Naive thymus-derived CD4-positive, alpha-beta T cell (primary cell): ENCODE data around the gene LANCL2. TPM values are rescaled to one million over a fixed set of nuclear protein-coding genes. Genes with fewer than 3 reads are reported as not detected.

ENCODE experiments used
- ATAC-seq: fragments of 150-1000 bp; cut with Tn5 transposase; 2 replicates; pipeline ENCODE4 v1.10.0; 2021; ENCODE audit warnings: mild to moderate bottlenecking, moderate library complexity
- CTCF ChIA-PET: fragments of 350-600 bp; sonication (Branson Sonifier 250); formaldehyde crosslinking; loops from one replicate; lab custom pipeline; 2021; ENCODE audit warnings: antibody characterized with exemption; lab: Charles Lee
- POLR2A ChIA-PET: fragments of 350-600 bp; sonication (Branson Sonifier 250); formaldehyde crosslinking; loops from one replicate; lab custom pipeline; 2021; ENCODE audit warnings: antibody characterized with exemption, inconsistent platforms; lab: Charles Lee
- DNase-seq, 9 donors: peaks; one replicate each; pipeline versions ENCODE4 v3.0.0 to v3.0.0-alpha.2; 2020 to 2022; ENCODE audit warnings: mixed read lengths in 1 of 9
- H3K27ac ChIP-seq: one replicate; pipeline ENCODE4 v1.7.0; 2013; ENCODE audit warnings: mild to moderate bottlenecking, low read depth, low read length, moderate library complexity
- H3K27me3 ChIP-seq, 2 donors: one replicate each; pipeline ENCODE4 v1.7.0; 2013; ENCODE audit warnings: low read length in 2 of 2, mild to moderate bottlenecking in 2 of 2, moderate library complexity in 2 of 2; ENCODE audit not compliant: control insufficient read depth in 2 of 2, insufficient read depth in 2 of 2
- H3K36me3 ChIP-seq, 3 experiments: 1 replicate in 2 of 3; 2 replicates in 1 of 3; pipeline ENCODE4 v1.7.0; 2013; ENCODE audit warnings: low read length in 3 of 3, mild to moderate bottlenecking in 3 of 3, moderate library complexity in 1 of 3; ENCODE audit not compliant: insufficient read depth in 3 of 3, control insufficient read depth in 2 of 3
- H3K4me1 ChIP-seq, 2 donors: one replicate each; pipeline ENCODE4 v1.7.0; 2013; ENCODE audit warnings: low read length in 2 of 2, mild to moderate bottlenecking in 2 of 2, moderate library complexity in 1 of 2; ENCODE audit not compliant: control insufficient read depth in 2 of 2, insufficient read depth in 2 of 2
- H3K4me3 ChIP-seq: 2 replicates; pipeline ENCODE4 v1.7.0; 2013; ENCODE audit warnings: mild to moderate bottlenecking, low read length
- H3K9me3 ChIP-seq, 3 experiments: 1 replicate in 2 of 3; 2 replicates in 1 of 3; pipeline ENCODE4 v1.7.0; 2013; ENCODE audit warnings: low read length in 3 of 3; ENCODE audit not compliant: control insufficient read depth in 2 of 3
- H3K27ac Mint-ChIP-seq, 9 donors: one replicate each; pipeline ENCODE4 v1.8.0; 2020 to 2022; ENCODE audit warnings: mixed read lengths in 9 of 9, mild to moderate bottlenecking in 8 of 9, moderate library complexity in 5 of 9, inconsistent platforms in 2 of 9
- H3K27me3 Mint-ChIP-seq, 5 donors: one replicate each; pipeline ENCODE4 v1.8.0; 2021 to 2022; ENCODE audit warnings: mixed read lengths in 5 of 5, mild to moderate bottlenecking in 1 of 5
- H3K36me3 Mint-ChIP-seq, 5 donors: one replicate each; pipeline ENCODE4 v1.8.0; 2020 to 2022; ENCODE audit warnings: mixed read lengths in 5 of 5, mild to moderate bottlenecking in 3 of 5, inconsistent platforms in 1 of 5
- H3K4me1 Mint-ChIP-seq, 7 donors: one replicate each; pipeline ENCODE4 v1.8.0; 2020 to 2022; ENCODE audit warnings: mixed read lengths in 7 of 7, mild to moderate bottlenecking in 3 of 7, inconsistent platforms in 1 of 7
- H3K4me3 Mint-ChIP-seq, 10 donors: one replicate each; pipeline ENCODE4 v1.8.0; 2020 to 2022; ENCODE audit warnings: mild to moderate bottlenecking in 10 of 10, mixed read lengths in 10 of 10, moderate library complexity in 6 of 10, inconsistent platforms in 2 of 10
- H3K9me3 Mint-ChIP-seq, 11 donors: one replicate each; pipeline ENCODE4 v1.8.0; 2020 to 2022; ENCODE audit warnings: mixed read lengths in 11 of 11, mild to moderate bottlenecking in 4 of 11, inconsistent platforms in 1 of 11, moderate library complexity in 1 of 11
- intact Hi-C, 2 donors: fragments of 100-400 bp; cut with micrococcal nuclease; formaldehyde crosslinking; loops; one replicate each; pipeline ENCODE4 v1.15.1; 2023
- polyA plus RNA-seq, 2 donors: library from polyadenylated mRNA; unstranded; fragments of 300-500 nt; fragmentation: Illumina TruSeq; gene quantifications; one replicate each; pipeline ENCODE4 v1.2.3, GENCODE V29; 2021
- total RNA-seq, 6 experiments: library from RNA in 5 of 6; stranded (reverse) in 5 of 6; gene quantifications; 1 replicate in 5 of 6; 2 replicates in 1 of 6; pipeline ENCODE4 v1.2.3 and lab custom pipeline; 2021 to 2026

The LANCL2 gene
- total and polyA plus RNA-seq, 7 experiments from 2014 or later = 4.8 to 10.5 (median 8.2) TPM

DNA sequence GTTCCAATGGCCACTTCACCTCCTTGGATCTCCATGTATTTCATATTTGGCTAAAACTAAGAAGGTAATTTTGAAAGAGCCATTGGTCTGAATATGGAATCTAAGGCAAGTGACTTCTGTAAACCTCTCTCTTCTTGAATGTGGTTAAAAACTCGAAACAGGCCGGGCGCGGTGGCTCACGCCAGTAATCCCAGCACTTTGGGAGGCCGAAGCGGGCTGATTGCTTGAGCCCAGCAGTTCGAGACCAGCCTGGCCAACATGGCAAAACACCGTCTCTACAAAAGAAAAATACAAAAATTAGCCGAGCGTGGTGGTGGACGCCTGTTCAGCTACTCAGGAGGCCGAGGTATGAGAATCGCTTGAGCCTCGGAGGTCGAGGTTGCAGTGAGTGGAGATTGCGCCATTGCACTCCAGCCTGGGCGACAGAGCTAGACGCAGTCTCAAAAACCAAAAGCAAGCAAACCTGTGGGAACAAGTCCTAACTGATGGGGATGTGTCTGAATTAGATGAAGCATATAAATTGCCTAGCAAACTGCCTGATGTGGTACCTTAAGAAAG is 2.2 kb downstream of the LANCL2 start:
- peaks cover 0 to 4% (median 0%) of the 10 kb centered on the region in 5 donors for H3K36me3 Mint-ChIP-seq
- Histone ChIP-seq H3K36me3 (peaks cover 0 to 11% (median 0%) of the 10 kb centered on the region in 3 experiments), H3K9me3 (no peaks in the 10 kb centered on the region), H3K27ac (peak overlapping the region; percentile 98), H3K27me3 (no peaks in the 10 kb centered on the region), H3K4me1 (peaks cover 6 to 10% of the 10 kb centered on the region in 2 donors), H3K4me3 (peak overlapping the region; percentile 95)
- H3K9me3 Mint-ChIP-seq = peaks cover 0 to 5% (median 0%) of the 10 kb centered on the region in 11 donors
- peaks cover 0 to 2% (median 0%) of the 10 kb centered on the region in 5 donors for H3K27me3 Mint-ChIP-seq
- peaks cover 10 to 30% (median 21%) of the 10 kb centered on the region in 7 donors for H3K4me1 Mint-ChIP-seq
- ChIA-PET CTCF (no interaction called here), POLR2A (interaction anchor here (0.6 to 1.9 kb wide), 4 partner anchors 102 to 608 kb away, joined by 3 to 10 read pairs (median 3); partner anchors contain the start of gene SEC61G)
- ATAC-seq (no peak), DNase-seq (no peak)
- H3K4me3 Mint-ChIP-seq = peak overlapping the region; percentile 84 to 98 (median 95)
- intact Hi-C loops = loop anchor here (5.0 kb wide), 4 partner anchors 60 to 595 kb away; partner anchors contain the start of gene ZNF713 (in 1 of the 2)
- peak overlapping the region; percentile 96 to 100 (median 98) for H3K27ac Mint-ChIP-seq

DNA sequence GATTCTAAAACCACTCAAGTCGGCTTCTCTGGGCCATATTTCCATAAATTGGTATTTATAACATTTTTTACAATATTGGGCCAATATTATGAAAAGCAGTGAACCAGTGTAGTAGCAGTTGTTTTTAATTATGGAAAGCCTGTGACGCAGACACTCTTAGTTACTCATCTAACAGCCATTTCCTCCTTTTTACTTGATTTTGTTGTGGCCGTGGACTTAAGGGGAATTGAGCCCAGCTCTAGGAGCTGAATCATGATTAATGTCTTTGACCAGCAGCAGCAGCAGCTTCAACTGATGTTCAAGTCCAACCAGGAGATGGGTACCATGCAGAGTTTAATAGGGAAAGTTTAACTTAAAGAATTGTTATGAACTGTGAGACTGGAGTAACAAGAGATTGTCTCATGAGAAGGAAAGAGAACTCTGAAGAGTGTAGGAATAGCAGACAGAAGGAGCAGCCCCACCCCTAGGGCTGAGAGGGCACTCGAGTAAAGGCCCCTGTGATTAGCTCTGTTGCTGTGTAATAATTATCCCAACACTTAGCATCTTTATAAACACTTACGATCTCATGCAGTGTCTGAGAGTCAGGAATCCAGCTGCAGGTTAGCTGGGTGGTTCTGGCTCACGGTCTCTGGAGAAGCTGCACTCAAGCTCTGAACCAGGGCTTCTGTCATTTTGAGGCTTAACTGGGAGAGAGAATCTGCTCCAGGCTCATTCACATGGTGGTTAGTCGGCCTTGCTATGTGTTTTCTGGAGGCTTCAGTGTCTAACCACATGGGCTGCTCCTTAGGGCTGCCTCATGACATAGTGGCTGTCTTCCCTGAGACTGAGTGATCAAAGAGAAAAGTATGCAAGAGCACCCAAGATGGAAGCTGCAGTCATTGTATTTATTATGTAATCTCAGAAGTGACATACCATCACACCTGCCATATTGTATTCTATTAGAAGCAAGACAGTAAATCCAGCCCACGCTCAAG is 4.6 kb downstream of the LANCL2 start:
- no peak for DNase-seq
- H3K9me3 ChIP-seq = no peaks in the 10 kb centered on the region
- no peaks in the 10 kb centered on the region for H3K27me3 ChIP-seq
- peaks cover 0 to 2% (median 0%) of the 10 kb centered on the region in 5 donors for H3K27me3 Mint-ChIP-seq
- peaks cover 0 to 5% (median 0%) of the 10 kb centered on the region in 11 donors for H3K9me3 Mint-ChIP-seq
- H3K4me1 ChIP-seq = peaks cover 6 to 8% of the 10 kb centered on the region in 2 donors
- peaks cover 0 to 4% (median 0%) of the 10 kb centered on the region in 5 donors for H3K36me3 Mint-ChIP-seq
- intact Hi-C loops = loop anchor here (5.0 kb wide), 4 partner anchors 62 to 597 kb away; partner anchors contain the start of gene ZNF713 (in 1 of the 2)
- ChIA-PET CTCF (interaction anchor here (0.6 kb wide), 1 partner anchor 47 kb away, joined by 4 read pairs; no protein-coding TSS in a partner anchor), POLR2A (interaction anchor here (0.7 kb wide), 2 partner anchors 99 to 204 kb away, joined by 3 read pairs; no protein-coding TSS in a partner anchor)
- H3K27ac ChIP-seq = no peak overlapping the region
- H3K4me3 ChIP-seq = no peak overlapping the region
- peaks cover 0 to 11% (median 0%) of the 10 kb centered on the region in 3 experiments for H3K36me3 ChIP-seq
- H3K4me1 Mint-ChIP-seq = peaks cover 5 to 26% (median 17%) of the 10 kb centered on the region in 7 donors
- ATAC-seq = no peak
- H3K4me3 Mint-ChIP-seq = no peak overlapping the region
- peak overlapping the region in 1 of 9 donors; percentile 14 for H3K27ac Mint-ChIP-seq

DNA sequence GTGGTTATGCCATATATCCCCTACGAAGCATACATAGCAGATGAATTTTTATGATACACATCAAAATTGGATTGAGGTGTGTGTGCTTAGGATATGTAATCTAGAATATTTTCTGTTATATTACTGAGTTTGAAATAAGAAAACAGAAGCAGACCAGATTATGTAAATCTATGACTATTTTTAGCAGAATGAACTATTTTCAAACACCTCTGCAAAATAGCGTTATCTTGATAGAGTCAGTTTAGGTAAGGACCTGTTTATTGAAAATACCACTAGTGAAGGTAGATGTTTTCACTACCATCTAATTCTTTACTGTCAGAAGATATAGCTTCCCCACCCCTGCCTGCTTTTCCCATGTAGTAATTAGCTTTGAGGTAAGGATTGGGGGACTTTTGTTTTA is 9.1 kb downstream of the LANCL2 start:
- no peaks in the 10 kb centered on the region for H3K9me3 Mint-ChIP-seq
- POLR2A ChIA-PET = no interaction called here
- CTCF ChIA-PET = interaction anchor here (1.2 kb wide), 1 partner anchor 41 kb away, joined by 3 read pairs; no protein-coding TSS in a partner anchor
- Histone ChIP-seq H3K36me3 (no peaks in the 10 kb centered on the region), H3K27me3 (no peaks in the 10 kb centered on the region), H3K9me3 (no peaks in the 10 kb centered on the region), H3K4me1 (no peaks in the 10 kb centered on the region), H3K27ac (no peak overlapping the region), H3K4me3 (no peak overlapping the region)
- DNase-seq (no peak), ATAC-seq (no peak)
- no peak overlapping the region for H3K4me3 Mint-ChIP-seq
- H3K36me3 Mint-ChIP-seq = no peaks in the 10 kb centered on the region
- no peak overlapping the region for H3K27ac Mint-ChIP-seq
- H3K4me1 Mint-ChIP-seq = peaks cover 0 to 15% (median 8%) of the 10 kb centered on the region in 7 donors
- H3K27me3 Mint-ChIP-seq = no peaks in the 10 kb centered on the region
- intact Hi-C loops = no loop called here

DNA sequence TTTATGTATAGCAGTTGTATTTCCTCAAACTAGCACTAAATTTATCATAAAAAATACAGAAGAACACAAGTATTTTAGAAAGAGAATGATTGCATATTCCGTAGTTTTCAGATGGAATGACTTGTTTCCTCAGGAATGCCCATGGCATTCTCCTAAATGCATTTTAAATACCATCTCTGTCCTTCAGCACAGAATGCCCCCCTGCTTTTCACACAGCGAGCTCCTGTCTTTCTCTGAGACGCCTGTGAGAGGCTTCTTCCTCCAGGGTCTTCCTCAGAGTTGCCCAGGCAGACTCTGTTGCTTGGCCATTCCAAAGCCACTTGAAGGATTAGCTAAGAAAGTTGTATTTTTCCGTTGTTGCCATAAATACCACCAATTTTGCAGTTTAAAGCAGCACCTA is 10.1 kb downstream of the LANCL2 start:
- Histone ChIP-seq H3K9me3 (no peaks in the 10 kb centered on the region), H3K27me3 (no peaks in the 10 kb centered on the region), H3K27ac (no peak overlapping the region), H3K36me3 (no peaks in the 10 kb centered on the region), H3K4me3 (no peak overlapping the region), H3K4me1 (no peaks in the 10 kb centered on the region)
- Mint-ChIP-seq H3K4me1 (peaks cover 0 to 12% (median 4%) of the 10 kb centered on the region in 7 donors), H3K36me3 (no peaks in the 10 kb centered on the region), H3K27me3 (no peaks in the 10 kb centered on the region), H3K9me3 (no peaks in the 10 kb centered on the region), H3K27ac (no peak overlapping the region), H3K4me3 (no peak overlapping the region)
- POLR2A ChIA-PET = interaction anchor here (1.3 kb wide), 1 partner anchor 9 kb away, joined by 4 read pairs; no protein-coding TSS in a partner anchor
- intact Hi-C loops = no loop called here
- no peak for ATAC-seq
- DNase-seq = no peak
- CTCF ChIA-PET = interaction anchor here (0.6 kb wide), 1 partner anchor 129 kb away, joined by 4 read pairs; no protein-coding TSS in a partner anchor

DNA sequence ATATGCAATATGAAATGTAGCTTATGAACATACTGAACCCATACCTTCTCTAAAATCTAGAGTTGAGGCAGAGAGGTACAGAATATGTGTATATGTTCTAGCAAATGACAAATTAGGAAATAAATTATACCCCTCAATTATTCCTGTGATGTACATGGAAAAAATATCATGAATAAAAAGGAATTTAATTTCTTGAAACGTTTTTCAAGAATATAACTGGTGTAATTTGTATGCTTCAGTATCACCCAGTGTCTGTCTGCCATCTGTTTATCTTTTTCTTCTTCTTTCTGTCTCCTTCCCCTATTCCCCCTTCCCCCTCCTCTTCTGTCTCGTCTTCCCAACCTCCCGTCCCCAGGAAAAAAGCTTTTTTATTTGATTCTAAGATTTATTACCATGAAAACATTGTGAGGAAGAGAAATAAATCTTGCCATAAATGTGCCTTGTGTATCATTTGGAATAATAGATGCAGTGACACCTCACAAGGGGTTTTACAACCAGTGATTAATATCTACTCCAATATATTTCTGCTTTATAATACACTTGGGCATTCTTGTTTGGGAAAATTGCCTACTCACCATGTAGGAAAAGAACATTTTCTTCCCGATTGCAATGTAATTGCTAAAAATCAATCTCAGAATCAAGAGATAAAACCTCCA is 12.2 kb downstream of the LANCL2 start:
- H3K27me3 Mint-ChIP-seq = no peaks in the 10 kb centered on the region
- POLR2A ChIA-PET = no interaction called here
- intact Hi-C loops = no loop called here
- H3K4me1 Mint-ChIP-seq = peaks cover 0 to 16% (median 0%) of the 10 kb centered on the region in 7 donors
- H3K4me3 ChIP-seq = no peak overlapping the region
- CTCF ChIA-PET = no interaction called here
- H3K36me3 ChIP-seq = no peaks in the 10 kb centered on the region
- H3K27ac ChIP-seq = no peak overlapping the region
- H3K27me3 ChIP-seq = no peaks in the 10 kb centered on the region
- ATAC-seq (no peak), DNase-seq (no peak)
- H3K4me3 Mint-ChIP-seq = no peak overlapping the region
- H3K36me3 Mint-ChIP-seq = peaks cover 0 to 7% (median 3%) of the 10 kb centered on the region in 5 donors
- peaks cover 0 to 2% (median 0%) of the 10 kb centered on the region in 11 donors for H3K9me3 Mint-ChIP-seq
- no peaks in the 10 kb centered on the region for H3K9me3 ChIP-seq
- H3K4me1 ChIP-seq = no peaks in the 10 kb centered on the region
- no peak overlapping the region for H3K27ac Mint-ChIP-seq

DNA sequence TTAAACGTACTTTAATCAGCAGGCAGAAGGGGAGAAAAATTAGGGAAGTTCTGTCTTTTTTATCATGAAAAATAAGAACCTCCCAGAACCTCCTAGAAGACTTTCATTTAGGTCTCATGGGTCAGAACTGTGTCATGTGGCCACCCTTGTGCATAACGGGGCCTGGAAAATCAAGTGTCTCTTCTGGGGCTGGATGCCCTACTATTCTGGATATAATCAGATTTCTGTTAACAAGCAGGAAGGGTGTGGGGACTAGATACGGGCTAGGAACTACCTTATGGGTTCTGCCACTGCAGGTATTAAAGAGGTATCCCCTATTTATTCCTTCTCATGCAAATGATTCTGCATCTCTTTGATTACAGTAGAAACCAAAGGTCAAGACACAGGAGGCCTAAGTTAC is 14.1 kb downstream of the LANCL2 start:
- POLR2A ChIA-PET = interaction anchor here (1.2 kb wide), 1 partner anchor 13 kb away, joined by 6 read pairs; no protein-coding TSS in a partner anchor
- DNase-seq (no peak), ATAC-seq (no peak)
- Histone ChIP-seq H3K27me3 (no peaks in the 10 kb centered on the region), H3K4me1 (no peaks in the 10 kb centered on the region), H3K36me3 (no peaks in the 10 kb centered on the region), H3K9me3 (no peaks in the 10 kb centered on the region), H3K27ac (no peak overlapping the region), H3K4me3 (no peak overlapping the region)
- CTCF ChIA-PET = no interaction called here
- Mint-ChIP-seq H3K27me3 (no peaks in the 10 kb centered on the region), H3K27ac (no peak overlapping the region), H3K4me1 (peaks cover 0 to 17% (median 0%) of the 10 kb centered on the region in 7 donors), H3K36me3 (peaks cover 4 to 21% (median 10%) of the 10 kb centered on the region in 5 donors), H3K4me3 (no peak overlapping the region), H3K9me3 (peaks cover 0 to 20% (median 5%) of the 10 kb centered on the region in 11 donors)
- intact Hi-C loops = no loop called here
